Fibroblast of skin of right quadriceps (primary cell): ENCODE measurements around the gene TSN.

Source experiments
- DNase-seq: peaks from one replicate; pipeline ENCODE4 v3.0.0-alpha.2; 2013

The TSN gene

DNA sequence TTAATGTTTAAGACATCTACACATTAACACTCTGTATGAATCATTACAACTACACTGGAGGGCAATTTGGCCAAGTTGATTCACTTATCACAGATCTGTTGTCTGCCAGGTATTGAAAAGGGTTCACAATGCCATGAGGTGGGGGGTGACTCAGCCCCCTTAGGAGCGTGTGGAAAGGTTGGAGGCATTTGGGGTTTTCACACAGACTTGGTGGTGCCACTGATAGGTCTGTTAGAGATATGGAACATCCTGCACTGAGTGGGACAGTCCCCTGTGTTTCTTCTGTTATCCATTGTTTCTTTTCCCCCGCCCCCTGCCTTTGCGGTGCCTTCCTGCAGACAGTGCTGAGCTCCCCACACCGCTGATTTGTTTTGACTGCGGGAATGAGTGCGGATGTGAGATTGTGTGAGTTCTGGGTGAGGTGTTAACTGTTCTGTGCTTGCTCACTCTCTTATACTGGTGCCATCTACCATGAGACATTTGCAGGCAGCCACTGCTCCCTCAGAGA is 9.3 kb upstream of the TSN start:
- DNase-seq: no peak

DNA sequence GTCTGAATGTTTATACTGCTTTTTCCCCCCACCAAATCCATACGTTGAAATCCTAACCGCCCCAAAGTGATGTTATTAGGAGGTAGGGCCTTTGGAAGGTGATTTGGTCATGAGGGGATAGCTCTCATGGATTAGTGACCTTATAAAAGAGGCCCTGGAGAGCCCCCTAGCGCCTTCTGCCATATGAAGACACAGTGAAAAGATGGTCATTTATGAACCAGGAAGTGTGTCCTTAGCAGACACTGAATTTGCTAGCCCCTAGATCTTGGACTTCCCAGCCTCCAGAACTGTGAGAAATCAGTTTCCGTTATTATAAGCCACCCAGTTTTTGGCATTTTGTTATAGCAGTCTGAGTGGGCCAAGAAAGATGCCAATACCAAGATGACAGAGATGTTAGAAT is 7.2 kb upstream of the TSN start:
- DNase-seq: peak; percentile 35

DNA sequence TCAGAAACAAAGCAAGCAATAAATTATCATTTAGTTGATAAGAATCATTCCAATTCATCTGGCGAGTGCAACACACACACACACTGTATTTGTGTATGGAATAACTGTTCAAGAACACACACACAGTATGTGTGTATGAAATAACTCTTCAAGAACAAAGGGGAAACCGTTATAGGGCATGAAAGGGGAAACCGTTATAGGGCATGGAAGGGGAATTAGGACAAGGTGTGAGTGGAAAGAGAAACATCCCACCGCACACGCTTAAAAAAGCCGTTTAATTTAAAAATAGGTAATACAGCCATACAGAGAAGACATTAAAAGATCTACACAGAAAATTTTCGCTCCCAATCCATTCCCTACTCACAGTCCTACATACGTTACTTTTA is 607 bp upstream of the TSN start:
- DNase-seq: no peak

GRCh38 chr2:121764681-121765228 is 9.3 kb downstream of the TSN start:
- DNase-seq: no peak

GRCh38 chr2:121766624-121767023 is 11.2 kb downstream of the TSN start:
- no peak for DNase-seq

- no peak for DNase-seq
Observed at GRCh38 chr2:121768143-121768755, 12.8 kb downstream of the TSN start.

- DNase-seq: no peak
Observed at GRCh38 chr2:121771976-121772742, 16.7 kb downstream of the TSN start.

GRCh38 chr2:121774235-121774634 is 18.8 kb downstream of the TSN start:
- no peak for DNase-seq

GRCh38 chr2:121776361-121776760 is 20.9 kb downstream of the TSN start:
- no peak for DNase-seq

- no peak for DNase-seq
Observed at GRCh38 chr2:121776885-121777698, 21.6 kb downstream of the TSN start.

DNA sequence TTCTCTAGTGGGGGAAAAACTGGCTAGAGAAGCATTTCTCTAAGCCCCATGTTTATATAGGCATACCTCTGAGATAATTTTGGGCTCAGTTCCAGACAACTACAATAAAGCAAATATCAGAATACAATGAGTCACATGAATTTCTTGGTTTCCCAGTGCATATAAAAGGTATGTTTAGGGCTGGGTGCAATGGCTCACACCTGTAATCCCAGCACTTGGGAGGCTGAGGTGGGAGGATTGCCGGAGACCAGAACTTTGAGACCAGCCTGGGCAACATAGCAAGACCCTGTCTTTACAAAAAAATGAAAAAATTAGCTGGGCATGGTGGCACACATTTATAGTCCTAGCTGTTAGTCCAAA is 22.2 kb downstream of the TSN start:
- peak; percentile 48 for DNase-seq

GRCh38 chr2:121778741-121779487 is 23.5 kb downstream of the TSN start:
- DNase-seq: no peak

- no peak for DNase-seq
Observed at GRCh38 chr2:121783180-121783579, 27.7 kb downstream of the TSN start.

GRCh38 chr2:121788685-121789084 is 33.2 kb downstream of the TSN start:
- DNase-seq: no peak

DNA sequence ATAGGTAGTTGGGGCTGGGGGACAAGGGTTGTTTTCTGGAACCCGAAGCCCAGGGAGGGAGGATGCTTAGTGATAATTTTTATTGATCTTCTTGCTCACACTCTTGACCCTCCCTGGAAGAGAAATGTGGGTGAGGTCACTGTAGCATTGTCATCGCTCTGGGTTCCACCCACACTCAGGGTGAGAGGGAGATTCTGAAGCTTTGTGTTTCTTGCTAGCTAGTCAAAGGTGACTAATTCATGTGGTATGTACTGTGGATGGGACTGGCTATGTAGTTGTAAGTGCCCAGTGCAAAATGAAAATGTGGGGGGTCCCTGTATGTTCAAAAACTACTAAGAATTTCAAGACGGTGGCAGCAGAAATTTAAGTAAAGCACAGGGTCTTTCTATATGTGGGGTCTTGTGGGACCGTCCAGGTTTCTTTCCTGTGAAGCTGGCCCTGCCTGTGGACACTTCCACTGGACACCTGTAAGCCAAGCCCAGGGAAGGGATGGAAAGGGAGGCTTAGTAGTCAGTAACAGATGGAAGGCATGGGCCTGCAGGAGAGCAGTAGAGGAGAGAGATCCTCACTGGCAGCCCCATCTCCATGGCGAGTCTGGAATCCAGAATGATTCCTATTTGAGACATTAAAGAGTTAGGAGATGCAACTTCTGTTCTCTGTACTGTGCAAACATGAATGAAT is 35.0 kb downstream of the TSN start:
- DNase-seq: peak; percentile 85

- no peak for DNase-seq
Observed at GRCh38 chr2:121791290-121791689, 35.8 kb downstream of the TSN start.

GRCh38 chr2:121791801-121792221 is 36.4 kb downstream of the TSN start:
- DNase-seq: peak; percentile 8

GRCh38 chr2:121793816-121794215 is 38.4 kb downstream of the TSN start:
- no peak for DNase-seq

GRCh38 chr2:121794233-121794632 is 38.8 kb downstream of the TSN start:
- no peak for DNase-seq

DNA sequence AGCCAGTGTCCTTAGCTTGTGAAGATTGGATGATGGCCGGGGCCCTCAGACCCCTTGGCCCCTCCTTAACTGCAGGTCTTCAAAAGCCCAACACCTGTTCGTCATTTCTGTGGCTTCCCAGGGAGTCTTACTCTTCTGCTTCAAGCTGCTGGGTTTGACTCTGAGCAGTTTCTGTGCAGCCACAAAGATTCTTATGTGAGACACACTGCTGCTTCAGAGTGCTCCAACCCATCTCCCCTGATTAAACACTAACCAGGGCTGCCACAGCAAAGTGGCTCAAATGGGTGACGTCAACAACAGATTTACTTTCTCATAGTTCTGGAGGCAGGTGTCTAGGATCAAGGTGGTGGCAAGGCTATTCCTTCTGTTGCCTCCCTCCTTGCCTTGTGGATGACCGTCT is 40.8 kb downstream of the TSN start:
- DNase-seq: no peak

DNA sequence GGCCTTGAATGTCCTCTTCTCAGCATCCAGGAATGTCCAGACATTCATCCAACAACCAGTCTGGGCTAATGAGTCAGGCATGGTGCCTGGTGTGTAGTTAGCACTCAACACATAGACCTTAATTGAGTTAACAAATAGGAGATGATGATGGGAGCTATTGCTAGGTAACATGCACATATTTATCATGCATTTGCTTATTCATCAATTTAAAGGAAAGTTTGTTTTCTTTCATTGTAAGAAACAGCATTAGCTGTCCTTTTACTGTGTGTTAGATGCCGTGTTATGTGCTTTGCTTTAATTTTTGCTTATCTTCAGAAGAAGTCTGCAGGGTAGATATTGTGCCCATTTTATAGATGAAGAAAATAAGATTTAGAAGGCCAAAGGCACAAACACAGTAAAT is 43.2 kb downstream of the TSN start:
- DNase-seq: no peak

GRCh38 chr2:121801916-121802315 is 46.5 kb downstream of the TSN start:
- DNase-seq: no peak
